22Rv1 (cell line): ENCODE measurements around the gene RNF166.

ENCODE experiments used
- ZFX ChIP-seq: fragments of 450-650 bp; IDR thresholded peaks from 2 replicates; pipeline ENCODE4 v1.6.1; 2017; ENCODE audit warnings: antibody characterized with exemption, borderline replicate concordance
- TF ChIP-seq, protein P1 (sequence below): fragments of 450-650 bp; IDR thresholded peaks from 2 replicates; pipeline ENCODE4 v1.5.1; 2017; ENCODE audit warnings: mild to moderate bottlenecking

DNA sequence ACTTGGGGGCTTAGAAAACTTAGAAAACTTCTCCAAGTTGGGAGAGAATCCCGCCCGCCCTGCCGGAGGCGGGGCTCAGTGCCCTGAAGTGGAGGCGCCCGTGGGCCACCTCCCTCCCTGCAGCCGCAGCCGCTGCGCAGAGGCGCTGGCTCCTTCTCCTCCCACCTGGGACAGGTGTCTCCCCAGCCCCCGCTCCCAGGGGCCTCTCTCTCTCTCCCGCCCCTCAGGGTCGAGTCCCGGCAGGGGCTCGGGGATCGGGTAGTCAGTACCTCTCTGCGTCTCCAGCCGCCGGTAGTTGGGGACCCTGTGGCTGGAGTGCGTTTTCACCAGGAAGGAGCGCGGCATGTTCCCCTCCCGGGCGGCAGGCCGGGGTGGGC, 20.2 kb downstream of the RNF166 start:
- TF ChIP-seq, protein P1, sequence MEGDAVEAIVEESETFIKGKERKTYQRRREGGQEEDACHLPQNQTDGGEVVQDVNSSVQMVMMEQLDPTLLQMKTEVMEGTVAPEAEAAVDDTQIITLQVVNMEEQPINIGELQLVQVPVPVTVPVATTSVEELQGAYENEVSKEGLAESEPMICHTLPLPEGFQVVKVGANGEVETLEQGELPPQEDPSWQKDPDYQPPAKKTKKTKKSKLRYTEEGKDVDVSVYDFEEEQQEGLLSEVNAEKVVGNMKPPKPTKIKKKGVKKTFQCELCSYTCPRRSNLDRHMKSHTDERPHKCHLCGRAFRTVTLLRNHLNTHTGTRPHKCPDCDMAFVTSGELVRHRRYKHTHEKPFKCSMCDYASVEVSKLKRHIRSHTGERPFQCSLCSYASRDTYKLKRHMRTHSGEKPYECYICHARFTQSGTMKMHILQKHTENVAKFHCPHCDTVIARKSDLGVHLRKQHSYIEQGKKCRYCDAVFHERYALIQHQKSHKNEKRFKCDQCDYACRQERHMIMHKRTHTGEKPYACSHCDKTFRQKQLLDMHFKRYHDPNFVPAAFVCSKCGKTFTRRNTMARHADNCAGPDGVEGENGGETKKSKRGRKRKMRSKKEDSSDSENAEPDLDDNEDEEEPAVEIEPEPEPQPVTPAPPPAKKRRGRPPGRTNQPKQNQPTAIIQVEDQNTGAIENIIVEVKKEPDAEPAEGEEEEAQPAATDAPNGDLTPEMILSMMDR = no peak
- TF ChIP-seq ZFX = no peak
